ENCODE measurements around the gene IL19. TPM values are rescaled to one million over a fixed set of nuclear protein-coding genes. Genes with fewer than 3 reads are reported as not detected.

Gene IL19
- total and polyA plus RNA-seq, 2 of the 13 experiments (the other 11 are each of a cell fraction or from before 2014, with no cell fraction given): not detected

GRCh38 chr1:206788487-206789050, 18.0 kb downstream of the IL19 start (continued):
- no peak for TF ChIP-seq IKZF5 (CRISPR knock-in tag; IDR thresholded peaks at IDR 0.05)

GRCh38 chr1:206790502-206791250, 20.1 kb downstream of the IL19 start:
- Histone ChIP-seq H3K4me3 (replicated peaks in 1 of 3; ENCODE audit: insufficient read depth in 1 of 3, low read depth in 2 of 3, low read length in 3 of 3) (no peak overlapping the region), H4K20me1 (ENCODE audit: insufficient read depth, low read length) (no peaks in the 10 kb centered on the region), H3K79me2 (ENCODE audit: insufficient read depth, low read length) (no peaks in the 10 kb centered on the region), H3K4me2 (ENCODE audit: low read depth, low read length) (no peak overlapping the region), H3K27me3 (ENCODE audit: control insufficient read depth in 1 of 2, insufficient read depth in 2 of 2, low read length in 2 of 2) (peaks cover 3 to 19% of the 10 kb centered on the region in 2 experiments; a peak in 2 of 5 replicates), H2AFZ (ENCODE audit: low read length) (no peak overlapping the region), H3K27ac (ENCODE audit: extremely low read length, insufficient read depth, low read length) (no peak overlapping the region), H3K9me3 (ENCODE audit: low read length) (no peaks in the 10 kb centered on the region), H3K4me1 (ENCODE audit: insufficient read depth, low read length) (no peaks in the 10 kb centered on the region), H3K9ac (ENCODE audit: insufficient read depth, low read depth, low read length) (no peak overlapping the region), H3K36me3 (replicated peaks in 1 of 2; ENCODE audit: control insufficient read depth in 1 of 2, insufficient read depth in 2 of 2, low read length in 2 of 2) (no peaks in the 10 kb centered on the region)
- no peak for FAIRE-seq
- DNase-seq (ENCODE audit: low spot score): no peak
- ChIA-PET POLR2A (no interaction called here), CTCF (ENCODE audit: low intra/inter-chr PET ratio, low total read pairs) (no interaction called here)
- 44% methylated on average over 11 of the region's 11 CpGs for WGBS (ENCODE audit: low lambda C conversion rate)
- intact Hi-C loops (cut with micrococcal nuclease; ENCODE audit: unreplicated experiment) (no loop called here), in situ Hi-C loops (cut with HindIII; ENCODE audit: extremely low pct_ligation_motif_present, low pct_unique_long_range_greater_than_20kb) (no loop called here)
- no peak for ATAC-seq
- no TSS peak for BruUV-seq (replicated peaks)
- TF ChIP-seq ZNF660 (CRISPR knock-in tag; IDR thresholded peaks at IDR 0.05; ENCODE audit: borderline replicate concordance, low read depth) (no peak), ZNF547 (CRISPR knock-in tag; IDR thresholded peaks at IDR 0.05) (no peak), ARHGAP35 (CRISPR knock-in tag; IDR thresholded peaks at IDR 0.05; ENCODE audit: borderline replicate concordance) (no peak), NFYC (CRISPR knock-in tag; IDR thresholded peaks at IDR 0.05) (no peak), HOXA7 (CRISPR knock-in tag; IDR thresholded peaks at IDR 0.05) (no peak), ZNF282 (IDR thresholded peaks at IDR 0.05; ENCODE audit: partially characterized antibody) (no peak), FUBP1 (CRISPR knock-in tag; IDR thresholded peaks at IDR 0.05; ENCODE audit: borderline replicate concordance) (no peak), ZNF784 (CRISPR knock-in tag; IDR thresholded peaks at IDR 0.05; ENCODE audit: borderline replicate concordance) (no peak), ZGPAT (CRISPR knock-in tag; IDR thresholded peaks at IDR 0.05) (no peak), ZNF891 (CRISPR knock-in tag; IDR thresholded peaks at IDR 0.05) (no peak), ETS1 (CRISPR knock-in tag; IDR thresholded peaks at IDR 0.05) (no peak), ZNF296 (CRISPR knock-in tag; conservative IDR thresholded peaks at IDR 0.05) (no peak), SIX1 (CRISPR knock-in tag; IDR thresholded peaks at IDR 0.05; ENCODE audit: borderline replicate concordance) (no peak), ZNF10 (CRISPR knock-in tag; IDR thresholded peaks at IDR 0.05; ENCODE audit: borderline replicate concordance, low read depth) (no peak)
